AG10803 (cell line): Measurements from ENCODE around the gene PKNOX2.

ENCODE experiments used
- DNase-seq: peaks from one replicate; pipeline ENCODE4 v3.0.0; 2010; ENCODE audit warnings: low read depth
- H3K4me3 ChIP-seq: 2 replicates; pipeline ENCODE4 v1.5.1; 2011; ENCODE audit warnings: mild to moderate bottlenecking, low read length, control low read depth
- TF ChIP-seq, protein P1 (sequence below): conservative IDR thresholded peaks from 2 replicates; pipeline ENCODE4 v1.5.1; 2011; ENCODE audit warnings: mild to moderate bottlenecking, low read length, control low read depth, inconsistent platforms

The PKNOX2 gene

GRCh38 chr11:125372911-125373310, 208.4 kb downstream of the PKNOX2 start:
- H3K4me3 ChIP-seq = no peak overlapping the region
- no peak for DNase-seq
- TF ChIP-seq, protein P1, sequence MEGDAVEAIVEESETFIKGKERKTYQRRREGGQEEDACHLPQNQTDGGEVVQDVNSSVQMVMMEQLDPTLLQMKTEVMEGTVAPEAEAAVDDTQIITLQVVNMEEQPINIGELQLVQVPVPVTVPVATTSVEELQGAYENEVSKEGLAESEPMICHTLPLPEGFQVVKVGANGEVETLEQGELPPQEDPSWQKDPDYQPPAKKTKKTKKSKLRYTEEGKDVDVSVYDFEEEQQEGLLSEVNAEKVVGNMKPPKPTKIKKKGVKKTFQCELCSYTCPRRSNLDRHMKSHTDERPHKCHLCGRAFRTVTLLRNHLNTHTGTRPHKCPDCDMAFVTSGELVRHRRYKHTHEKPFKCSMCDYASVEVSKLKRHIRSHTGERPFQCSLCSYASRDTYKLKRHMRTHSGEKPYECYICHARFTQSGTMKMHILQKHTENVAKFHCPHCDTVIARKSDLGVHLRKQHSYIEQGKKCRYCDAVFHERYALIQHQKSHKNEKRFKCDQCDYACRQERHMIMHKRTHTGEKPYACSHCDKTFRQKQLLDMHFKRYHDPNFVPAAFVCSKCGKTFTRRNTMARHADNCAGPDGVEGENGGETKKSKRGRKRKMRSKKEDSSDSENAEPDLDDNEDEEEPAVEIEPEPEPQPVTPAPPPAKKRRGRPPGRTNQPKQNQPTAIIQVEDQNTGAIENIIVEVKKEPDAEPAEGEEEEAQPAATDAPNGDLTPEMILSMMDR = no peak

DNA sequence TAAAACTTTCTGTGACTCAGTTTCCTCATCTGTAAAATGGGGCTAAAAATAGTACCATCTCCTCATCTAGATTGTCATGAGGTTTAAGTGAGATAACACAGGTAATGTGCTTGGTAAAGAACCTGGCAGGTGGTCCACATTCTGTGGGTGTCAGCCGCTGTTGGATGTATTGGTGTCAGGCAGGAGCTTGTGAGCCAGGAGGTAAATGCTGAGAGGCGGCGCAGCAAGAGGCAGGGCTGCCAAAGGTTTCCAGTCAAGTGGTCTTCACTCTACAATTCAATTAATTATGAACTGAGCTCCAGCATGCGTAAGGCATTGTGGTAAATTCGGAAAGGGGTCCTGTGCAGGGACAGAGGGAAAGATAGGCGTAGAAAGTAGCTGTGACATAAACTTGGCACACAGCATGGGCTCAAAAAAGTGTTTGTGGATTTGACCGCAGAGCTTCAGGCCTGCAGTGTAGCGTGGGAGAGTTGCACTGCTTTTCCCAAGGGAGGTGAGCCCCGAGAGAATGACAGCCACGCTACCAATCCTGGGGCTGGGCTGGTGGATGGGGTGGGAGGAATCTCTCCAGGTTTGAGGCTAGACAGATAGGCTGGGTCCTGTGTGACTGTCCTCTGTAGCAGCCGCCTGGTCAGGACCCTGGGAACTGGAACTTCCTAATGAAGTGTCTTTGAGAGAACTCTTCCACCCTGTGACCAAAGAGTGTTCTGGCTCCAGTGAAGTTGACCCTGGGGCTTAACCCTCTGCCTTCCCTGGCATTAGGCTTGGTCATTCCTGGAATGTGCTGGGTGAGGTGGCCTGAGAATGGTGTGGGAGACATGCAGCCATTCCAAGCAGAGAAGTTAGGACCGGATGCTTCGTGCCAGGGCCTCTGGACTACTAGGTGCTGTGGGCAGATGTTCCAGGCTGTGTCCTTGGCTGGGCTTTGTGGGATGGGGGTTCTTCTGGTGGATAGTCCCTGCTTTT, 209.2 kb downstream of the PKNOX2 start:
- H3K4me3 ChIP-seq = no peak overlapping the region

DNA sequence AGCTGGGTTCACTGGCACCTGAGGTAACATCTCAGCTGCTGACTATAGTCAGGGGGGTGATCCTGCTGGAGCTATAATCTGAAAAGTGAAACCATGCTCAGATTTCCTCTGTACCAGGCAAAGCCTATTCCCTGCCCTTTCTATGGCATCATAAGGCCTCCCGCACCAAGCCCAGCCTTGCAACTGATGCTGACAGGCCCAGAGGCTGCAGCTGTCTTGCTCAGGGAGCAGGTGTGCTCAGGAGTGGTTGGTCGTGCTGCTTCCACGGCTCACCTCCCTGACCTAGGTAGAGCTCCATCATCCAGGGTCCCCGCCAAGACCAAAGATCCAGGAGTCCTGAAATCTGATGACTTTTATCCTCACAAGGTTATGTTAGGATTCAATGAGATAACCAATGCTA, 209.8 kb downstream of the PKNOX2 start:
- H3K4me3 ChIP-seq = no peak overlapping the region
- TF ChIP-seq, protein P1 = no peak

More for the DNA sequence above, 209.2 kb downstream of the PKNOX2 start:
- TF ChIP-seq, protein P1 = no peak
- DNase-seq = no peak

GRCh38 chr11:125375146-125375545, 210.6 kb downstream of the PKNOX2 start:
- TF ChIP-seq, protein P1 = no peak
- DNase-seq = no peak
- no peak overlapping the region for H3K4me3 ChIP-seq

More for the DNA sequence above, 209.8 kb downstream of the PKNOX2 start:
- DNase-seq = no peak

GRCh38 chr11:125376117-125376516, 211.6 kb downstream of the PKNOX2 start:
- no peak for DNase-seq
- TF ChIP-seq, protein P1 = no peak
- H3K4me3 ChIP-seq = no peak overlapping the region

GRCh38 chr11:125376856-125377255, 212.3 kb downstream of the PKNOX2 start:
- TF ChIP-seq, protein P1 = no peak
- H3K4me3 ChIP-seq = no peak overlapping the region
- no peak for DNase-seq

DNA sequence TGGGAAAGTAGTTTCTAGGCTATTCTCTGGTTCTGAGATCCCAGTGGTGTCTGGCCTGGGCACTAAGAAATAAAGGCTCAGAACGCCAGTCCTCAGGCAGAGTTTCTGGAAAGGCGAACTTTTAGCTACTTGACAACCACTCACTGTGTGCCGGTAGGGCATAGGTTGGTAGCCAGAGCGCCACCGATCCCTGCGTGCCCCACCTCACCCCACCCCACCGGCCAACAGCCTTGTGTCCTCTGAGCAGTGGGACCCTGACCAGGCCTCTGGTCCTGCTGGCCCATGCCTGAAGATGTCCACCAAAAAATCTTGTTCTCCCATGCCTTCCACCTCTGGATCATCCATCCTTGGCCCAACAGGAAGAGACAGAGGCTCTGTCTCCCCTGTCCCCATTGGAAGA, 213.5 kb downstream of the PKNOX2 start:
- no peak overlapping the region for H3K4me3 ChIP-seq
- DNase-seq = no peak
- TF ChIP-seq, protein P1 = no peak
